OCI-M1 (cell line): Measurements from ENCODE around the gene MED8.
A peak's percentile ranks its signal among the peaks of the same experiment; 100 is the strongest.
"Not testable (repeated sequence)": the region's sequence is repeated elsewhere in the genome, so short reads cannot be mapped to it uniquely, and the experiment has no call there.

Source experiments
- DNase-seq: peaks from one replicate; lab custom pipeline; 2025; lab: John Stamatoyannopoulos, UW

The MED8 gene

DNA sequence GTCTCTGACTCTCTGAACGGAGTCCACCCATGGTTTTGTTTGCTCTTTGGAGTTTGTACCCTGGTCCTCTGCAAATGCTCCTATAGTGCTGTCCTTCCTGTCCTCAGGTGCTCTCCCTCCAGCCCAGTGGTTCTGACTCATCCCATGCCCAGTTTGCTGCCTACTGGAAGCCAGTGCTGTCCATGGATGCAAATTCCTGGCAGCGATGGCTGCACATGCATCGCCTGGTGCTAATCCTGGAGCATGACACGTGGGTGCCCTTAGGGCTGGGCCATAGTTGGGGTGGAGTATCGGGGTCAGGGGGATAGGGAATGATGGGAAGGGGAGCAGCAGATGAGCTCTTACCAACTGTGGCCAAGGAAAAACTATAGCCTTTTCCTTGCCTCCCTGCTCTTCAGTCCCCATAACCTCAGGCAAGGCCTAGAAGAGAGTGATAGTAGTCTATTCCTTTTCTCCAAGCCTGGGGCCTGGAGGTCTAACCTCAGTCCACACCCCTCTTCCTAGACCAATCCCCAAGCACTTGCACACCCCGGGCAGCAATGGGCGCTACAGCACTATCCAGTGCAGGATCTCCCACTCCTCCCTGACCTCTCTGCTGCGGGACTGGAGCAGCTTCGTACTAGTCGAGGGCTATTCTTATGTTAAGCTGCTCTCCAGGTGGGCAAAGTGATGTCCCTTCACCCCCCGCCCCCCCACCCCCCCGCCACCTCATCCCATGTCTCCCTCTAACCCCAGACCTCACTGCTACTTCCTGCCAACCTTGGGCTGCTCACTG is 32.6 kb upstream of the MED8 start:
- no peak for DNase-seq

DNA sequence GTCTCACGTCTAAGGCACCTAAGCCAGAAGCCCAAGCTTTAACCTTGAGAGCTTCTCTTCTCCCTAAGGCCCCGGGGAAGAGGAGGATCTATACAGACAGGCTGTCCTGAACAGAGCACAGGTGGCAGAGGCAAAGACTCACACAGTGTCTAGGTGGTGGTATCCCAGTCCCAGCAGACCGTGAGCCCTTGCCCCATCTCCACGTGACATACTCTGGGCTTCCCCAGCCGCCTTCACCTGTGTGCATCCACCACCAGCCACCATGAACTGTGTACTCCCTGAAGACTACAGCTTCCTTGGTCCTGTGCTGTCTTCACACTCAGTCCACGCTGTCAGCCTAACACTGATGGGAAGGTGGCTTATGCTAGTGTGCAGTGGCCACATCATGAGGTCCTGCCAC is 31.8 kb upstream of the MED8 start:
- no peak for DNase-seq

DNA sequence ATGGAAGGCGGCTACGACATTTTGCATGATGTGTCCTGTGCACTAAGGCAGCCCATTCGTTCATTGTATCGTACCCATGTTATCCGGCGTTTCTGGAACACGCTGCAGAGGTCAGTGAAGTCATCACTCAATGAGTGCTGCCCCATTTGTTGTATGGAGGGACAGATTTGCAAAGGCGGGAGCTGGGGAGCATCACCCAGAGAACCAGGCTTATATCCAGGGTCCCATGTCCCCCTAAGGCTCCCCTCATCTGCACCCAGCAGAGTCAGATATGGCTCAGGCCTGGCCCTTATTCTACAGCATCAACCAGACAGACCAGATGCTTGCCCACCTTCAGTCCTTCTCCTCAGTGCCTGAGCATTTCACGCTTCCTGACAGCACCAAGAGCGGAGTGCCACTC is 31.3 kb upstream of the MED8 start:
- no peak for DNase-seq

DNA sequence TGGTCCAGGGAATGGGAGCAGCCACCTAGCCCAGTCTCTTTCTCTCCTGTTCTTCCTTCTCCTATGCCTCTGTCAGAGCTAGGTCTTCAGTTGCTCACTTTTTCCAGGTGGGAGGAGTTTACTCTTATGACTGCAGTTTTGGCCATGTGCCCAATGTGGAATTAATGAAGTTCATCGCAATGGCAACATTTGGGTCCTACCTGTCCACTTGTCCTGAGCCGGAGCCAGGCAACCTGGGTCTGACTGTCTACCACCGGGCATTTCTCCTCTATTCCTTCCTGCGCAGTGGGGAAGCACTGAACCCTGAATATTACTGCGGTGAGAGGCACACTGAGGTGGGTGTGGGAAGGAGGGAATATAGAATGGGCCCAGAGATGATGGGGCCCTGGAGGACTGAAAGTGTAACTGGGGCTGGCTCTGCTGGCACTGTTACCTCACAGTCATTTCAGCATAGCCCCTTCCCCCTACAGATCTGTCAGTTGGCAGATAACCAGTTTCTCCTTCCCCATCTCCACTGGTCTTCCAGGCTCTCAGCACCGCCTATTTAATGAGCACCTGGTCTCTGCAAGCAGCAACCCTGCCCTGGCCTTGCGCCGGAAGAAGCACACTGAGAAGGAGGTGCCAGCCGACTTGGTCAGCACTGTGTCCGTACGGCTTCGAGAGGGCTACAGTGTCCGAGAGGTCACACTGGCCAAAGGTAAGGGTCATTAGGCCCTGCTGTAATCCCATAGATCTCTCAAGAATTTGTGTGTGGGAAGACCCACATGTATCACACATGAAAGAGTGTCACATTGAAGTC is 30.2 kb upstream of the MED8 start:
- DNase-seq: no peak

DNA sequence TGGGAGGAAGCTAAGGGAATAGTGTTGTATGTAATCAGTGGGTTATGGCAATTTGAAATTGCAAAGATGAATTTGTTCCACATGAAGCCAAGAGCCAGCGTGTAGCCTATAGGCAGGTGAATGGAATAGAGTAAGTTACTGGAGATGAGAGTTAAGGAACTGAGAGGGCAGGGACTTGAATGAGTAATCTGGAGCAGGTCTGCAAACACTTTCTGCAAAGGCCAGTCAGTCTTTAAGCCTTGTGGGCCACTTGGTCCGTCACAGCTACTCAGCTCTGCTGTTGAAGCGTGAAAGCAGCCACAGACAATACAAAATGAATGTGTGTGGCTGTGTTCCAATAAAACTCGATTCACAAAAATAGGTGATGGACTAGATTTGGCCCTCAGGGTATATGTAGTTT is 29.3 kb upstream of the MED8 start:
- no peak for DNase-seq

DNA sequence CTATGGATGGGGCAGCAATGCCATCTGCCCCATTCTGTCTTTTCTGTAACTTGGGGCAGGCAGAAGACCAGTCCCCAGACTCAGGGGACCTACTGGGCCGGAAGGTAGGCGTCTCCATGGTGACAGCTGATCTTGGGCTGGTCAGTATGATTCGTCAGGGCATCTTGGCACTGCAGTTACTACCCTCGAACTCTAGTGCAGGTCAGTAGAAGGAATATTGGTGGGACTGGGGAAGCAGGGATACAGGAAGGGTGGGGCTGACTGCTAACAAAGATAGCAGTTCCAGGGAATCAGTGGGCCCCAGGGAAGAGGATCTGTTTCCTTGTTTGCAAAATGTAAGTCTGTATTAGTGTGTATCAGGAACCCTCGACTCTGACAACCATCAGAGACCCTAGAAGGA is 26.3 kb upstream of the MED8 start:
- DNase-seq: no peak

DNA sequence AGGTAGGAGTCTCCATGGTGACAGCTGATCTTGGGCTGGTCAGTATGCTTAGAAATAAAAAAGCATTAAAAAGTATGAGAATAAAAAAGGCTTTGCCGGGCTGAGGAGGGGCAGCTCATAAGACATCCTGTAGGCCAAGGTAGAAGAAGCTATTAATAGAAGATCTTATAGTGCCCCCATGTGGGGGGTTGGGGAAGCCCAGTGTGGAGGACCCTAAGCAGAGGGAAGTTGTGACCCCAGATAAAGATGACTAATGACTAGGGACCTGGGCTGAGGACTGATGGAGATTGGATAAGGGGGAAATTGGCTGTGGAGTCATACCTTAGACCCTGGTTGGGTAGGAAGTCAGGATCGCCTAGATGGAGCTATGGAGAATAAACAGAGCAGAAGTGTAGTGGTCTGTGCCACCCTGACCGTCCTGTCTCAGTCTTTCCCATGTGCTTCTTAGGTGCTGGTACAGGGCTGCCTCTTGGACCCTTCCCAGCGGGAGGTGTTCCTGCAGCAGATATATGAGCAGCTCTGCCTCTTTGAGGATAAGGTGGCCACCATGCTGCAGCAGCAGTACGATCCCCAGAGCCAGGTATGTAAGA is 25.1 kb upstream of the MED8 start:
- DNase-seq: peak; percentile 89

DNA sequence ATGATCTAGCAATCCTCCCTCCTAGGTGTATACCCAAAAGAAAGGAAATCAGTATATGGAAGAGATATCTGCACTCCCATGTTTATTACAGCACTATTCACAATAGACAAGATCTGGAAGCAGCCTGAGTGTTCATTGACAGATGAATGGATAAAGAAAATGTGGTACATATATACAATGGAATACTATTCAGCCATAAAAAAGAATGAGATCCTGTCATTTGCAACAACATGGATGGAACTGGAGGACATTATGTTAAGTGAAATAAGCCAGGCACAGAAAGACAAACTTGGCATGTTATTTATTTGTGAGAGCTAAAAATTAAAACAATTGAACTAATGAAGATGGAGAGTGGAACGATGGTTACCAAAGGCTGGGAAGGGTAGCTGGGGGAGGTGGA is 23.8 kb upstream of the MED8 start:
- not testable (repeated sequence) for DNase-seq

DNA sequence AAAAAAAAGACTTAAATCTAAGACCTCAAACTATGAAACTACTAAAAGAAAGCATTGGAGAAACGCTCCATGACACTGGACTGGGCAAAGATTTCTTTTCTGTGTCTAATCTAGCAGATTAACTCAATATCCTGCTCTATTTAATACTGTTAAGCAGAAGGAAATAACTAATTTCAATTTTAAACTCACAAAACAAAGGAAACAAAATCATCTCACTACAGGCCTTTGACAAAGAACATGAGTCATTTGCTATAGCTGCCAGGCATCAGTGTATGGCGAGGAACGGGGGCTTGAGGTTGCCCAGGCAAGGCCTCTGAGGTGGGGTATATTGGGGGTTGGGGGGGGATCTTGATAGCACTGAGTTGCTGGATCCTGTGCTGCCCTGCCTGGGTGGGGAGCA is 21.0 kb upstream of the MED8 start:
- no peak for DNase-seq

DNA sequence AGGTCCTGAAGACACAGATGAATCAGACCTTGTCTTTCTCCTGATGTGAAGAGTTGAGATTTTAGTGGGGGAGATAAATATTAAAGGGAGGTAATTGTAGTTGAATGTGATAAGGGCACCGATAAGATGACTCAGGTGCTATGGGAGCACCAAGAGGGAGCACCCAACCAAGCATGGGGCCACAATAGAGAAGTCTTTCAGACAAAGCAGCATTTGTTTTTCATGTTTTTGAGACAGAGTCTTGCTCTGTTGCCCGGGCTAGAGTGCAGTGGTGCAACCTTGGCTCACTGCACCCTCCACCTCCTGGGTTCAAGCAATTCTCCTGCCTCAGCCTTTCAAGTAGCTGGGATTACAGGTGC is 16.3 kb upstream of the MED8 start:
- DNase-seq: no peak

DNA sequence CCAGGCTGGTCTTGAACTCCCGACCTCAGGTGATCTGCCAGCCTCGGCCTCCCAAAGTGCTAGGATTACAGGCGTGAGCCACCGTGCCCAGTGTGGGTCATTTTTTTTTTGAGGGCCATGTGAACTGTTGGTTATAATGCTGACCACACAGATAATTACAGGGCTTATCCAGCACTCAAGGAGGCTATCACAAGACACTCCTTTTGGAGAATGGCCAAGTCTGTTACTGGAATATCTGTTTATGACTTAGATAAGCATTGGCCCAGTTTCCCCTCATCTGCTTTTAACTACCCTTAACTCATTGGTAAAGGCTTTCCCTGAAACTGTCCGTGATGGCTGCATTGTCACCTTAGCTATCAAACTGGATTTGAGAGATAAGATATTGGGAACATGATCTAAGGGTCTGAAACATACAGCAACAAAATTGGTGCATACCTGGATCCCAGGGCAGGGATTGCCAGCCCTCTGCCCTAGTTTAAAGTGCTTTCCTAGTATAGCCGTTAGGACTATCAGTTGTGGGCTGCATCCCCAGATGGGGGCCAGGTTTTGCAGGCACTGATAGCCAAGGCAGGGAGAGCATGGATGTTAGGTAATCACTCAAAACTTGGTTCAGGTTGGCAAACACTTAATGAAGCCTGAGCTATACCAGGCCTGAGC is 15.7 kb upstream of the MED8 start:
- peak; percentile 98 for DNase-seq

DNA sequence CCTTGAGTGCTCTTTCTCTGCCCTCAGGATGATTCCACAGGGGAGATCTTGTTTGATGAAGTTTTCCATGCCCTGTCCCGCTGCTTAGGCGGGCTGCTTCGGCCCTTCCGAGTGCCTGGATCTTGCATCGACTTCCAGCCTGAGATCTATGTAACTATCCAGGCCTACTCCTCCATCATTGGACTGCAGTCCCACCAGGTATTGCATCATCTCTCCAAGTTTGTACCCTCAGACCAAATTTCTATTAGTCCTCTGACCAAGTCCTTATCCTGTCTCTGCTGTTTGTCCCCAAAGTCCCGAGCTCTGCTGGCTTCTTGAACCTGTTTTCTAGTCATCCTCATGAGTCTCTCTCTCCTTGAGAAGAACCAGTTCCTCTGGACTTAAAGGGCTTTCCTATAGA is 14.8 kb upstream of the MED8 start:
- no peak for DNase-seq

DNA sequence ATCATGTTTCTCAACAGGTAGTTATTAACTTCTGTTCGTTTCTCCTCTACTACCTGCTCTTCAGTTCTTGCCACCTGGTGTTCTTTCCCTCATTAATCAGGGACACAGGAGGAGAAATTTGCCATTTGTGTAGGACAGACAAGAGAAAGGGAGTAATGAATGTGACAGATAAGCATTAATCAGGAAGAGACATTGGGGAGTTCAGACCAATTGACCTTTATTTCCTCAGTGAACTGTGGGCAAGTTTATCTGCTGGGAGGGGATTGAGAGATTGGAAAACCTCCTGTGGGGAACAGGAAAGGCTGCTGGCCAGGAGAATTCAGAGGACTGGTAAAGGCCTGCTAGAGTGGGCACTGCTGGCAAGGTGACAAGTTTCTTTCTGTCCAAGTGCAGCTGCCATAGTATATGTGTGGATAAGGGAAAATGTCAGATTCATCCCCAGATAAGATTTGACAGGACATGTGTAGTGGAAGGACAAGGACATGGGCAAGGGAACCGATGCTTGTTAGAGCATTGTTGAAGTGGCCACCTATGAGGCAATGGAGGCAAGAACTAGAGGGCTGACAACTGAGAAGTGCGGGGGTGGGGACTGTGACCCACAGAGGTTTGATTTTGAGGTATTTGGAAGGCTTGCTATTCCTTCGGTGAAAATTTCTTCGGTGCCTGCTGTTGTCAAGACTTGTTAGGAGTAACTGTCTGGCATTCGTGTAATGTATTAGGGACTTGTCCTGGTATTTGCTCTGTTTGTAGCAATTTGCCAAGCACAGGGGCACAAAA is 12.7 kb upstream of the MED8 start:
- DNase-seq: peak; percentile 56

DNA sequence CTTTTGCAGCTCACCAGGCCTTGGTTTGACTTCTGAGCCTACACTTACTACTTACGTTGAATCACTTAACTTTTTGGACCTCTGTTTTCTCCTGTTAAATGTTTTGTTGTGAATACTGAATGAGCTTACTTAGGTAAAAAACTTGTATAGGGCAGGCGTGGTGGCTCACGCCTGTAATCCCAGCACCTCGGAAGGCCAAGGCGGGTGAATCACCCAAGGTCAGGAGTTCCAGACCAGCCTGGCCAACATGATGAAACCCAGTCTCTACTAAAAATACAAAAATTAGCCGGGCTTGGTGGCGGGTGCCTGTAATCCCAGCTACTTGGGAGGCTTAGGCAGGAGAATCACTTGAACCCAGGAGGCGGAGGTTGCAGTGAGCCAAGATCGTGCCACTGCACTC is 10.8 kb upstream of the MED8 start:
- DNase-seq: not testable (repeated sequence)

DNA sequence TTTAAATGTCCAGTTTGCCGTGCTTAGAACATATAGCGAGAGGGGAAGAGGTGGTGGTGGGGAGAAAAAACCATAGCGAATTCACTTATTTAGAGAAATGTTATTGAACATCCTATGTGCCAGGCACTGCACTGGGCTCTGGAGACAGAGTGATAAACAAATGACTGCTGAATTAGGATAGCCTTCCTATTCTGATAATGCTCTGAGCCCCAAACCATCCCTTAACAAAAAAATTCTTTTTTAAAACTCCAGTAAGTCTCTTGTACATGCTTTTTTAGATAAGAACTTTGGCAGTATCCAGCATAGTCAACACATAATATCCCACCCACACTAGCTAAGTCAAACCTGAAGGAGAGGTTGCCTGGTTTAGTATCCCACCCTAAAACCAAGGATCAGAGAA is 8.6 kb upstream of the MED8 start:
- DNase-seq: no peak

DNA sequence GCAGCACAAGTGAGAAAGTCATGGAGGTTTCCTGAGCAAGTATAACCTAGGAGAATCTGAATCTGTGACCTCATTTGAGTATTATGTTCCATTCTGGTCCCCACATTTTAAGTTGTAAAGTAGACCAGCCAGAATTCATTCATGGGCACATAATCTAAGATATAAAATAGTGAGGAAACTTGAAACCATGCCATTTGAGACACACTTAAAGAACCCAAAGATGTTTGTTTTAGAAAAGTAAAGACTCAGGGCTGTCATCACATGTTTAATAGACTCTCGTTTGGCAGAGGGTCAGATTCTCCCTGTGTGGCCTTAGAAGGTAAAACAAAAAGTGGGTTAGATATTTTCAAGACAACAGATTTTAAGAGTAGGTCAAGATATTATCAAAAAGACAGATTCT is 6.5 kb upstream of the MED8 start:
- DNase-seq: no peak

DNA sequence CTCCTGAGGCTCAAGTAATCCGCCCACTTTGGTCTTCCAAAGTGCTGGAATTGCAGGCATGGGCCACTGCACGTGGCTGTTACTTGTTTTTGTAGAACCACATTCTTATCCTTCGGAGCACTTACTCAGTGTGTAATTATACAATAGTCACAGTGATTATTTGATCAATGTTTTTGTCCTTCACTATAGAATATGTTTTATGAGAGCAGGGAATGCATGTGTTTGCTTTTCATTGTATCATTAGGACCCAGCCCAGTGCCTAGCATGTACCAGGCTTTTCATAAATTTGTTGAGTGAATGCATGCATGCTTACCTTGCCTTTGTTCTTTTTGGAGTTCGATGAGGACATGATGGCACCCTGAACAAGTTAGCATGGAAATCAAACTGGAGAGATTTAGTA is 5.9 kb upstream of the MED8 start:
- DNase-seq: no peak

DNA sequence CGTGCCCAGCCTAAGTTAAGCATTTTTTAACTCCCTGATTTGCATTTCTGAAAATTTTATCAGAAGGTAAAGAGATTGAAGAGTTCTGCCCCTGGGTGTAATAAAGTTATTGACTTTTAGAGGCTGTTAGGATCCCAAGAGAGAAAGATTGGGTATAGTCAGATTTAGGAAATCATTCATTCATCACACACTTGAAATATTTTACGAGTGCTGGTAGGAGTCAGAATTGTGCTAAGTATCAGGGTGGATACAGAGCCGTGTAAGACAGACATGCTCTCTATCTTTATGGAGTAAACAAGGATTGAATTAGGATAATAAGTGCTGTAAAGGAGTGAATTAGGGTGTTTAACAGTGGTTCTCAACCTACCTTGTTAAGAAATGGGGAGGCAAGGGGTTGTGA is 3.1 kb upstream of the MED8 start:
- DNase-seq: no peak

DNA sequence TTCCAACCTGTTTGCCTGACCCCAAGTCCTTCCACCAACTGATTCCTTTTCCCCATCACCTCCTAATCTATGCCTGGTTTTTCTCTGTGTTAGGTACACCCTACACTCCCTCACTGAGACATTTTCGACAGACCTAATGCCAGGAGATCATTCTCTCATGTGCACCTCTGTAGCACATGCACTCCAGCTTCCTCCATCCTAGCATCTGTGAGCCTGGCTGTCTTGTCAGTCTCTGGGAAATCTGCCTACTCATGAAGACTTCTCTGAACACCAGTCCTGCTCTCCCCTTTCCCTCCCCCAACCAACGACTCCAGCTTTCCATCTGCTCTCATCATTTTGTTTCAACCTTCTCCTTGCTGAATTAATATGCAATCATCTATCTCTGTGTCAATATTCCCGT is 987 bp downstream of the MED8 start:
- peak; percentile 11 for DNase-seq

DNA sequence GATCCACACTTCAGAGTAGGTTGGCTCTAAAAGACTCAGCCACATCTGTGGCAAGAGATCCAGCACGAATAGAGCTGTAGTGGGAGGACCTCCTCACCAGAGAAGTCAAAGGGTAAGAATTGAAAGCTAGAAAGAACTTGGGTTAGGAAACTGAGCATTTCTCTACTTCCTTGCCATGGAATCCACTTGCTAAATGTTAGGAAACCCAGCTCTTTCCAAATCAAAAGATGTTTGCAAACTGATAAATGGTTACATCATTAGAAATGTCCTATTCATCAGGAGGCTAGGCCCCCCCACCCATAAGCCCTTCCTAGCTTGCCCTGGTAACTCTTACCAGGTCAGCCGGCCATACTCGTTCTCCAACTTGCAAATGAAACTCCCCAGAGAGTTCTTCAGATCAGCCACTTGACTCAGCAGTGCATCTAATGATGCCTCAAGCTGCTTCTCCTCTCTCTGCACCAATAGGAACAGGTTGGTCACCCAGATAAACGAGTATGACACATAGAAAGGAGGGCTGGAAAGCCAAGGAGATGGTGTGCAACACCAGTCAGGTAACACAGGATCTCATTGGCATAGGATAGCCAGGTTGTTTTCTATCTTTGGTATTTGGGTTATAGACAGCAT is 1.5 kb downstream of the MED8 start:
- DNase-seq: no peak

DNA sequence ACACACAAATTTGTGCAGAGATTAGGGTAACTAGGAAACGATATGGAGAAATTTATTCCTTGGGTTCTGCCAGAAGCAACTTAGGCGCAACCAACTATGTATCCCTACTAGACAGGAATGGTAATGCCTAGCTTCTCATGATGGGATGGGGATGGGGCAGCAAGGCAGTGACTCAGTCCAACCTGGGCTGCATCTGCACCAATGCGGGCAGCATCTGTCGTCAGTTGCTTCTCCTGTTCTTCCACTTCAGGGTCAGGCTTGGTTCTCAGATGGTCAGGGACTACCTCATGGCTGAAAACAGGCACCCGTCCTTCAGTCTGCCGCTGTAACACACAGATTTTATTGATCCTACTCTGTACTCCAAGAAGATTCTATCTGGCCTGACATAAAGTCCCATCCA is 2.9 kb downstream of the MED8 start:
- DNase-seq: no peak

DNA sequence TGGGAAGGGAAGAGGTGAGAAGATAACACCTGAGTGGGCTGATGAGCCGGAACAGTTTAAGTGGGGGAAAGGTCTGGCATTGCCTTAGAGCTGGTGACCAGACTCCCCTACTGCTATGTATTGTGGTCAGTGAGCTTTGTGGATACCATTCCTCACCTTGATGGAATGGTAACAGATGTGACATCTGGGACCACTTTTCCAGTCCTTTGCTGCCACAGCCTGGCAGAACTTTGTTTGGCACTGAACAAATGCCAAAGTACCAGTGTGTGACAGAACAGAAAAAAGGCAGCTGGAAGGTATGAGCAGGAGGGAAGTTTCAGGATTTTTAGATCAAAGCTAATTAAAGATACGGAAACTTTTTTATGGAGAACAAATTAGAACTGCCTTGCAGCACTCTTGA is 6.2 kb downstream of the MED8 start:
- DNase-seq: no peak
